Measurements from ENCODE around the gene KIAA1671. TPM values are rescaled to one million over a fixed set of nuclear protein-coding genes. Genes with fewer than 3 reads are reported as not detected.

Gene KIAA1671
- total and polyA plus RNA-seq, 9 of the 15 experiments (the other 6 are each of a cell fraction or from before 2014, with no cell fraction given), result under 0.01 to 0.11 (median 0.02) TPM; not detected in 5

GRCh38 chr22:24945430-24945829 is 7.1 kb upstream of the KIAA1671 start:
- H3K4me2 ChIP-seq (ENCODE audit: insufficient read depth, low read length), result no peak overlapping the region
- CTCF ChIA-PET (ENCODE audit: low intra/inter-chr PET ratio), result no interaction called here
- peaks cover 0 to 10% of the 10 kb centered on the region in 2 experiments; a peak in 2 of 5 replicates for H3K27me3 ChIP-seq (ENCODE audit: control insufficient read depth in 2 of 2, insufficient read depth in 2 of 2, low read length in 2 of 2)
- no peak for TF ChIP-seq SIN3A (IDR thresholded peaks at IDR 0.05; ENCODE audit: borderline replicate concordance in 2 of 2, control insufficient read depth in 1 of 2, low read depth in 2 of 2, low read length in 2 of 2)
- no peak for TF ChIP-seq HDAC6 (IDR thresholded peaks at IDR 0.05; ENCODE audit: low read depth, low read length)
- no peak for TF ChIP-seq XRCC5 (IDR thresholded peaks at IDR 0.05; ENCODE audit: low read depth, low read length)
- no peak for TF ChIP-seq MCM2 (IDR thresholded peaks at IDR 0.05; ENCODE audit: low read depth)
- no peak for TF ChIP-seq PCBP2 (IDR thresholded peaks at IDR 0.05; ENCODE audit: low read depth, low read length, poor library complexity, severe bottlenecking)
- H3K9me1 ChIP-seq (ENCODE audit: control insufficient read depth, insufficient read depth, low read length), result no peaks in the 10 kb centered on the region
- in situ Hi-C loops (cut with MboI), result loop anchor here (5.0 kb wide), 1 partner anchor 97 kb away; no protein-coding TSS in a partner anchor
- H3K9me3 ChIP-seq (replicated peaks; ENCODE audit: control insufficient read depth, insufficient read depth, low read depth, low read length), result no peaks in the 10 kb centered on the region
- POLR2A ChIA-PET, result no interaction called here
- H4K20me1 ChIP-seq (replicated peaks; ENCODE audit: control insufficient read depth, insufficient read depth, low read length), result no peaks in the 10 kb centered on the region
- ATAC-seq (no peak), DNase-seq (ENCODE audit: extremely low read depth in 1 of 4, low spot score in 3 of 4) (no peak), FAIRE-seq (no peak)
- H3K4me3 ChIP-seq, result no peak overlapping the region
- no peak overlapping the region for H2AFZ ChIP-seq (ENCODE audit: low read depth, low read length)
- no TSS peak for BruUV-seq (replicated peaks)
- H3K27ac ChIP-seq (ENCODE audit: extremely low read depth, low read depth, low read length), result no peak overlapping the region
- H3K9ac ChIP-seq (ENCODE audit: insufficient read depth in 1 of 2, low read depth in 2 of 2, low read length in 2 of 2), result no peak overlapping the region
- intact Hi-C loops (cut with micrococcal nuclease), result no loop called here
- no peaks in the 10 kb centered on the region for H3K36me3 ChIP-seq (ENCODE audit: control insufficient read depth, insufficient read depth, low read length)
- H3K4me1 ChIP-seq (replicated peaks in 1 of 2; ENCODE audit: control insufficient read depth in 2 of 2, insufficient read depth in 2 of 2, low read length in 2 of 2), result no peaks in the 10 kb centered on the region; a peak in 1 of 5 replicates
- WGBS (ENCODE audit: insufficient coverage, low coverage, missing lambda C conversion rate), result 7% methylated on average over 4 of the region's 4 CpGs
- no peaks in the 10 kb centered on the region for H3K79me2 ChIP-seq (ENCODE audit: control insufficient read depth, insufficient read depth, low read length)

- Histone ChIP-seq H3K4me1 (replicated peaks in 1 of 2; ENCODE audit: control insufficient read depth in 2 of 2, insufficient read depth in 2 of 2, low read length in 2 of 2) (peaks cover 0 to 5% of the 10 kb centered on the region in 2 experiments; a peak in 3 of 5 replicates), H3K9me3 (replicated peaks; ENCODE audit: control insufficient read depth, insufficient read depth, low read depth, low read length) (no peaks in the 10 kb centered on the region), H4K20me1 (replicated peaks; ENCODE audit: control insufficient read depth, insufficient read depth, low read length) (no peaks in the 10 kb centered on the region), H3K27ac (ENCODE audit: extremely low read depth, low read depth, low read length) (no peak overlapping the region), H2AFZ (ENCODE audit: low read depth, low read length) (no peak overlapping the region), H3K9me1 (ENCODE audit: control insufficient read depth, insufficient read depth, low read length) (no peaks in the 10 kb centered on the region), H3K36me3 (ENCODE audit: control insufficient read depth, insufficient read depth, low read length) (no peaks in the 10 kb centered on the region), H3K79me2 (ENCODE audit: control insufficient read depth, insufficient read depth, low read length) (no peaks in the 10 kb centered on the region), H3K9ac (ENCODE audit: insufficient read depth in 1 of 2, low read depth in 2 of 2, low read length in 2 of 2) (no peak overlapping the region), H3K4me2 (ENCODE audit: insufficient read depth, low read length) (no peak overlapping the region), H3K27me3 (ENCODE audit: control insufficient read depth in 2 of 2, insufficient read depth in 2 of 2, low read length in 2 of 2) (peaks cover 0 to 10% of the 10 kb centered on the region in 2 experiments; a peak in 2 of 5 replicates), H3K4me3 (no peak overlapping the region)
- ATAC-seq (no peak), FAIRE-seq (no peak), DNase-seq (ENCODE audit: extremely low read depth in 1 of 4, low spot score in 3 of 4) (no peak)
- BruUV-seq (replicated peaks), result no TSS peak
- in situ Hi-C loops (cut with MboI) (loop anchor here (5.0 kb wide), 1 partner anchor 95 kb away; no protein-coding TSS in a partner anchor), intact Hi-C loops (cut with micrococcal nuclease) (no loop called here)
- POLR2A ChIA-PET, result interaction anchor here (0.8 kb wide), 1 partner anchor 93 kb away, joined by 4 read pairs; no protein-coding TSS in a partner anchor
- CTCF ChIA-PET (ENCODE audit: low intra/inter-chr PET ratio), result no interaction called here
- WGBS (ENCODE audit: insufficient coverage, low coverage, missing lambda C conversion rate), result 0% methylated on average over 4 of the region's 7 CpGs
- no peak for TF ChIP-seq ATF4 (CRISPR knock-in tag; IDR thresholded peaks at IDR 0.05)
- no peak for TF ChIP-seq ASH1L (IDR thresholded peaks at IDR 0.05; ENCODE audit: borderline replicate concordance, low read depth, partially characterized antibody)
- no peak for TF ChIP-seq NELFE (IDR thresholded peaks at IDR 0.05; ENCODE audit: insufficient read depth, insufficient read length)
- TF ChIP-seq ZNF431 (CRISPR knock-in tag; IDR thresholded peaks at IDR 0.05), result no peak
- TF ChIP-seq ZNF253 (CRISPR knock-in tag; conservative IDR thresholded peaks at IDR 0.05), result no peak
- TF ChIP-seq SLC30A9 (CRISPR knock-in tag; IDR thresholded peaks at IDR 0.05), result no peak
- TF ChIP-seq TARDBP (IDR thresholded peaks at IDR 0.05), result no peak
Observed at GRCh38 chr22:24947383-24947782, 5.1 kb upstream of the KIAA1671 start.
